Fibroblast of lung (primary cell): ENCODE measurements around the gene TTC4.

Experiments
- EZH2 ChIP-seq: IDR thresholded peaks from 2 replicates; pipeline ENCODE4 v1.5.1; 2012; ENCODE audit warnings: low read length, control low read depth, mild to moderate bottlenecking; ENCODE audit errors: missing control alignments
- TF ChIP-seq, protein P1 (sequence below), 2 donors: IDR thresholded peaks in 1 of 2; conservative IDR thresholded peaks in 1 of 2; 1 replicate in 1 of 2; 2 replicates in 1 of 2; pipeline ENCODE4 v1.5.1; 2011 to 2012; ENCODE audit warnings: low read length in 2 of 2, control low read depth in 1 of 2, inconsistent platforms in 1 of 2, low read depth in 1 of 2, mild to moderate bottlenecking in 1 of 2

DNA sequence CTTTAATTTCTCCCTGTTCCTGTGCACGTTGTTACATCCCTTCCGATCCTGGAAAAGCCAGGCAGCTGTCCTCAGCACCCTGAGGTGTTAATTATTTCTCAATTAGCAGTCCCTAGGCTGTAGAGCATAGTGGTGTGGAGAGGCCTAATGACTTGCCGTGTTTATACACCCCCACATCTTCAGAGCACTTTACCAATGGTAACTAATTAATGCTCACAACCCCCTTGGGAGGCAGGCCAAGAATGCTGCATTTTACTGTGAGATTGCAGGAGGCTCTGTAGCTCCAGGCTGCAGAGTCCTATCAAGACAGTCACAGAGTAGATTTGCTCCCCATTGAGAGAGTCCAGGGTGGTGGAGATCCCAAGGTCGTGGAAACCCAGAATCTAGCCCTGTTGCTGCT, 51.1 kb downstream of the TTC4 start:
- TF ChIP-seq, protein P1, sequence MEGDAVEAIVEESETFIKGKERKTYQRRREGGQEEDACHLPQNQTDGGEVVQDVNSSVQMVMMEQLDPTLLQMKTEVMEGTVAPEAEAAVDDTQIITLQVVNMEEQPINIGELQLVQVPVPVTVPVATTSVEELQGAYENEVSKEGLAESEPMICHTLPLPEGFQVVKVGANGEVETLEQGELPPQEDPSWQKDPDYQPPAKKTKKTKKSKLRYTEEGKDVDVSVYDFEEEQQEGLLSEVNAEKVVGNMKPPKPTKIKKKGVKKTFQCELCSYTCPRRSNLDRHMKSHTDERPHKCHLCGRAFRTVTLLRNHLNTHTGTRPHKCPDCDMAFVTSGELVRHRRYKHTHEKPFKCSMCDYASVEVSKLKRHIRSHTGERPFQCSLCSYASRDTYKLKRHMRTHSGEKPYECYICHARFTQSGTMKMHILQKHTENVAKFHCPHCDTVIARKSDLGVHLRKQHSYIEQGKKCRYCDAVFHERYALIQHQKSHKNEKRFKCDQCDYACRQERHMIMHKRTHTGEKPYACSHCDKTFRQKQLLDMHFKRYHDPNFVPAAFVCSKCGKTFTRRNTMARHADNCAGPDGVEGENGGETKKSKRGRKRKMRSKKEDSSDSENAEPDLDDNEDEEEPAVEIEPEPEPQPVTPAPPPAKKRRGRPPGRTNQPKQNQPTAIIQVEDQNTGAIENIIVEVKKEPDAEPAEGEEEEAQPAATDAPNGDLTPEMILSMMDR (conservative IDR thresholded peaks at IDR 0.05 in 1 of 2, IDR thresholded peaks at IDR 0.05 in 1 of 2; ENCODE audit: low read depth in 1 of 2, low read length in 2 of 2) = no peak
- TF ChIP-seq EZH2 = no peak
